ENCODE measurements around the gene PRR36. TPM values are rescaled to one million over a fixed set of nuclear protein-coding genes. Genes with fewer than 3 reads are reported as not detected.

Gene PRR36
- total RNA-seq, 1 experiment from 2014 or later: 11.7 TPM

GRCh38 chr19:7905859-7906258, 31.7 kb upstream of the PRR36 start:
- no TSS peak for BruUV-seq (replicated peaks)
- no peak for TF ChIP-seq CTCF (IDR thresholded peaks at IDR 0.05; ENCODE audit: unreplicated experiment)
- H3K36me3 Mint-ChIP-seq (ENCODE audit: insufficient read depth, unreplicated experiment): peaks cover 45% of the 10 kb centered on the region
- no peak for DNase-seq
- CTCF ChIA-PET: no interaction called here
- H3K9me3 Mint-ChIP-seq (ENCODE audit: low read depth, unreplicated experiment): no peaks in the 10 kb centered on the region
- peaks cover 16% of the 10 kb centered on the region for H3K4me1 Mint-ChIP-seq (ENCODE audit: low read depth, unreplicated experiment)
- peak overlapping the region; percentile 90 for H3K4me3 Mint-ChIP-seq (ENCODE audit: low read depth, unreplicated experiment)
- no peak overlapping the region for H3K27ac Mint-ChIP-seq (ENCODE audit: unreplicated experiment)
- intact Hi-C loops (cut with micrococcal nuclease; ENCODE audit: unreplicated experiment): no loop called here
- H3K27me3 Mint-ChIP-seq (ENCODE audit: unreplicated experiment): no peaks in the 10 kb centered on the region

GRCh38 chr19:7905268-7905667, 31.1 kb upstream of the PRR36 start:
- no peaks in the 10 kb centered on the region for H3K9me3 Mint-ChIP-seq (ENCODE audit: low read depth, unreplicated experiment)
- no peak for DNase-seq
- no TSS peak for BruUV-seq (replicated peaks)
- intact Hi-C loops (cut with micrococcal nuclease; ENCODE audit: unreplicated experiment): no loop called here
- H3K4me1 Mint-ChIP-seq (ENCODE audit: low read depth, unreplicated experiment): peaks cover 16% of the 10 kb centered on the region
- peak overlapping the region; percentile 80 for H3K27ac Mint-ChIP-seq (ENCODE audit: unreplicated experiment)
- peak overlapping the region; percentile 90 for H3K4me3 Mint-ChIP-seq (ENCODE audit: low read depth, unreplicated experiment)
- H3K36me3 Mint-ChIP-seq (ENCODE audit: insufficient read depth, unreplicated experiment): peaks cover 45% of the 10 kb centered on the region
- CTCF ChIA-PET: no interaction called here
- TF ChIP-seq CTCF (IDR thresholded peaks at IDR 0.05; ENCODE audit: unreplicated experiment): no peak
- H3K27me3 Mint-ChIP-seq (ENCODE audit: unreplicated experiment): no peaks in the 10 kb centered on the region

GRCh38 chr19:7904074-7905020, 30.2 kb upstream of the PRR36 start:
- CTCF ChIA-PET: interaction anchor here (0.6 to 1.5 kb wide), 3 partner anchors 10 to 51 kb away, joined by 3 to 5 read pairs (median 4); no protein-coding TSS in a partner anchor
- BruUV-seq (replicated peaks): TSS peak; percentile 69
- DNase-seq: no peak
- H3K27me3 Mint-ChIP-seq (ENCODE audit: unreplicated experiment): no peaks in the 10 kb centered on the region
- peaks cover 45% of the 10 kb centered on the region for H3K36me3 Mint-ChIP-seq (ENCODE audit: insufficient read depth, unreplicated experiment)
- intact Hi-C loops (cut with micrococcal nuclease; ENCODE audit: unreplicated experiment): no loop called here
- H3K4me3 Mint-ChIP-seq (ENCODE audit: low read depth, unreplicated experiment): peak overlapping the region; percentile 90
- H3K9me3 Mint-ChIP-seq (ENCODE audit: low read depth, unreplicated experiment): no peaks in the 10 kb centered on the region
- peaks cover 16% of the 10 kb centered on the region for H3K4me1 Mint-ChIP-seq (ENCODE audit: low read depth, unreplicated experiment)
- no peak for TF ChIP-seq CTCF (IDR thresholded peaks at IDR 0.05; ENCODE audit: unreplicated experiment)
- peak overlapping the region; percentile 80 for H3K27ac Mint-ChIP-seq (ENCODE audit: unreplicated experiment)

DNA sequence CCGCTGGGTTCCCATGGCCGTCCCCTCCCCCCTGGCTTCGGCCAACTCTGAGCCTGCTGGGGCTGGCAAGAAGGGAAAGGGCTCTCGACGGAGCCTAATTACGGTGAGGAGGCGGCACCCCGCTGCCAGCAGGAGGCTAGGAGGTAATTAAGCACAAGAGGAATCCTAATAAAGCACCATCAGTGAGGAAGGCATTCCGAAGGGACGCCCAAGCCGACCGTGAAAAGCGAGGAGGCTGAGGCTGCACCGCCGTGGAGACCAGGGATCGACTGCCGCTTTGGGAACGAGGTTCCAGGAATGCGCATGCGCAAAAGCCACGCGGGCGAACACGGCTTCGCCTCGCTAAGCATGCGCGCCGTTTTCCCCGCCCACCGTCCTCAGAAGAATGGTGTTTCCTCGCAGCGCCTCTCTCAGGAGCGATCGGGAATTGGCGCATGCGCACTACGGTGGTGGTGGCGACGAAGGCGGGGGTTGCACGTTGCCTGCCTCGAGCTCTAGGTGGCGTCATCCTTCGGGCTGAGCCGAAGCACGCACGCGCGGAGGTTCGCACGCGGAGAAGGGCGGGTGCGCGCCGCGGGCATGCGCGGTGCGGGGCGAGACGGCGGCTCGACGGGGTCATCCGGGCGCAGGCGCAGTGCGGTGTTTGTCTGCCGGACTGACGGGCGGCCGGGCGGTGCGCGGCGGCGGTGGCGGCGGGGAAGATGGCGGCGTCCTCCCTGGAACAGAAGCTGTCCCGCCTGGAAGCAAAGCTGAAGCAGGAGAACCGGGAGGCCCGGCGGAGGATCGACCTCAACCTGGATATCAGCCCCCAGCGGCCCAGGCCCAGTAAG, 29.3 kb upstream of the PRR36 start, which contains the start of gene MAP2K7:
Gene MAP2K7 (plus strand): TSS at position 634 of the 830 bp plus-strand sequence. CDS start 68 bp downstream, at position 702.
- Mint-ChIP-seq H3K27me3 (ENCODE audit: unreplicated experiment) (no peaks in the 10 kb centered on the region), H3K9me3 (ENCODE audit: low read depth, unreplicated experiment) (no peaks in the 10 kb centered on the region), H3K36me3 (ENCODE audit: insufficient read depth, unreplicated experiment) (peaks cover 45% of the 10 kb centered on the region), H3K27ac (ENCODE audit: unreplicated experiment) (peak within 1 kb of the TSS; percentile 95), H3K4me1 (ENCODE audit: low read depth, unreplicated experiment) (peaks cover 16% of the 10 kb centered on the region), H3K4me3 (ENCODE audit: low read depth, unreplicated experiment) (peak within 1 kb of the TSS; percentile 90)
- DNase-seq: peak; percentile 98
- intact Hi-C loops (cut with micrococcal nuclease; ENCODE audit: unreplicated experiment): no loop called here
- CTCF ChIA-PET: interaction anchor here (0.6 to 1.5 kb wide), 4 partner anchors 9 to 50 kb away, joined by 3 to 5 read pairs (median 4); partner anchors contain the start of gene SNAPC2
- TF ChIP-seq CTCF (IDR thresholded peaks at IDR 0.05; ENCODE audit: unreplicated experiment): no peak
- no TSS peak for BruUV-seq (replicated peaks)
